Frontal cortex (tissue), 4 donors: Measurements from ENCODE around the gene GLCE. TPM values are rescaled to one million over a fixed set of nuclear protein-coding genes. Genes with fewer than 3 reads are reported as not detected.
A peak's percentile ranks its signal among the peaks of the same experiment; 100 is the strongest.

ENCODE experiments used
- DNase-seq, 2 donors: peaks; one replicate each; pipeline ENCODE4 v3.0.0; 2012; ENCODE audit warnings: low spot score in 2 of 2
- FAIRE-seq: peaks from 2 replicates; lab custom pipeline; 2012; peaks lifted over from hg19 to GRCh38; lab: Jason Lieb, UNC
- total RNA-seq: library from RNA; depleted of rRNA; stranded (reverse); fragments of >200 nt; gene quantifications from one replicate; pipeline ENCODE4 v1.2.3, GENCODE V29; 2014
- donor health status: control.
- donor health status: control.
- donor health status: control.

GLCE gene
- total RNA-seq = 76.6 TPM

GRCh38 chr15:69160141-69160993, at the start of gene GLCE:
GLCE (plus strand) TSS chr15:69160635; CDS start chr15:69255807, 95,172 bp downstream.
- DNase-seq = peak; percentile 95 to 97
- FAIRE-seq = peak; percentile 34

GRCh38 chr15:69114331-69114928, 46.0 kb upstream of the GLCE start:
- FAIRE-seq = no peak

GRCh38 chr15:69115031-69115430, 45.4 kb upstream of the GLCE start:
- DNase-seq = no peak
- FAIRE-seq = no peak

More at GRCh38 chr15:69114331-69114928, 46.0 kb upstream of the GLCE start:
- DNase-seq = no peak

GRCh38 chr15:69116391-69116790, 44.0 kb upstream of the GLCE start:
- no peak for DNase-seq
- FAIRE-seq = no peak

GRCh38 chr15:69117431-69117871, 43.0 kb upstream of the GLCE start:
- no peak for FAIRE-seq

GRCh38 chr15:69118089-69118488, 42.3 kb upstream of the GLCE start:
- no peak for DNase-seq
- no peak for FAIRE-seq

More at GRCh38 chr15:69117431-69117871, 43.0 kb upstream of the GLCE start:
- no peak for DNase-seq

GRCh38 chr15:69119001-69119400, 41.4 kb upstream of the GLCE start:
- DNase-seq = no peak
- FAIRE-seq = no peak

GRCh38 chr15:69119683-69120395, 40.6 kb upstream of the GLCE start:
- FAIRE-seq = no peak
- DNase-seq = no peak

GRCh38 chr15:69120732-69121131, 39.7 kb upstream of the GLCE start:
- no peak for FAIRE-seq
- DNase-seq = no peak

GRCh38 chr15:69121198-69121828, 39.1 kb upstream of the GLCE start:
- no peak for DNase-seq
- no peak for FAIRE-seq

GRCh38 chr15:69125236-69125635, 35.2 kb upstream of the GLCE start:
- FAIRE-seq (no peak), DNase-seq (no peak)

- FAIRE-seq = no peak
- DNase-seq = no peak
Observed at GRCh38 chr15:69126054-69126469, 34.4 kb upstream of the GLCE start.

GRCh38 chr15:69127306-69127705, 33.1 kb upstream of the GLCE start:
- FAIRE-seq (no peak), DNase-seq (no peak)

- DNase-seq = no peak
- no peak for FAIRE-seq
Observed at GRCh38 chr15:69128667-69129311, 31.6 kb upstream of the GLCE start.

GRCh38 chr15:69131362-69132220, 28.8 kb upstream of the GLCE start:
- no peak for DNase-seq
- FAIRE-seq = no peak

- DNase-seq (no peak), FAIRE-seq (no peak)
Observed at GRCh38 chr15:69132430-69132829, 28.0 kb upstream of the GLCE start.

GRCh38 chr15:69132977-69133861, 27.2 kb upstream of the GLCE start:
- FAIRE-seq = no peak
- DNase-seq = no peak
